Duodenal mucosa (tissue), 2 donors: Measurements from ENCODE around the gene JAML.
A peak's percentile ranks its signal among the peaks of the same experiment; 100 is the strongest.

Experiments
- H3K27ac ChIP-seq: one replicate; pipeline ENCODE4 v1.7.0; 2013; ENCODE audit warnings: low read depth, low read length
- H3K27me3 ChIP-seq, 2 donors: one replicate each; pipeline ENCODE4 v1.7.0; 2013; ENCODE audit warnings: low read length in 2 of 2, control low read depth in 1 of 2; ENCODE audit not compliant: insufficient read depth in 2 of 2, control insufficient read depth in 1 of 2
- H3K36me3 ChIP-seq, 2 donors: one replicate each; pipeline ENCODE4 v1.7.0; 2013; ENCODE audit warnings: low read length in 2 of 2, control low read depth in 1 of 2; ENCODE audit not compliant: insufficient read depth in 2 of 2, control insufficient read depth in 1 of 2
- H3K4me1 ChIP-seq, 2 donors: one replicate each; pipeline ENCODE4 v1.7.0; 2013; ENCODE audit warnings: low read length in 2 of 2, control low read depth in 1 of 2; ENCODE audit not compliant: insufficient read depth in 2 of 2, control insufficient read depth in 1 of 2
- H3K4me3 ChIP-seq, 2 donors: one replicate each; pipeline ENCODE4 v1.7.0; 2013; ENCODE audit warnings: low read length in 2 of 2, low read depth in 1 of 2
- H3K9ac ChIP-seq, 2 donors: one replicate each; pipeline ENCODE4 v1.7.0; 2013; ENCODE audit warnings: low read length in 2 of 2, low read depth in 1 of 2
- H3K9me3 ChIP-seq, 2 donors: one replicate each; pipeline ENCODE4 v1.7.0; 2013; ENCODE audit warnings: low read length in 2 of 2, control low read depth in 1 of 2; ENCODE audit not compliant: control insufficient read depth in 1 of 2

The JAML gene

GRCh38 chr11:118219244-118219643 is 5.6 kb downstream of the JAML start:
- H3K9ac ChIP-seq = no peak overlapping the region

GRCh38 chr11:118217575-118217974 is 7.2 kb downstream of the JAML start:
- H3K4me3 ChIP-seq = no peak overlapping the region
- H3K27me3 ChIP-seq = no peaks in the 10 kb centered on the region
- H3K27ac ChIP-seq = no peak overlapping the region
- H3K9me3 ChIP-seq = no peaks in the 10 kb centered on the region
- no peak overlapping the region for H3K9ac ChIP-seq
- no peaks in the 10 kb centered on the region for H3K36me3 ChIP-seq
- peaks cover 23 to 25% of the 10 kb centered on the region in 2 donors for H3K4me1 ChIP-seq

More at GRCh38 chr11:118219244-118219643, 5.6 kb downstream of the JAML start:
- H3K4me1 ChIP-seq = peaks cover 9% of the 10 kb centered on the region in 2 donors
- H3K9me3 ChIP-seq = no peaks in the 10 kb centered on the region
- H3K27ac ChIP-seq = no peak overlapping the region
- H3K36me3 ChIP-seq = no peaks in the 10 kb centered on the region
- peak overlapping the region in 1 of 2 donors; percentile 1 for H3K4me3 ChIP-seq
- H3K27me3 ChIP-seq = no peaks in the 10 kb centered on the region

- no peaks in the 10 kb centered on the region for H3K36me3 ChIP-seq
- H3K9ac ChIP-seq = no peak overlapping the region
- H3K4me1 ChIP-seq = peaks cover 30 to 32% of the 10 kb centered on the region in 2 donors
- no peaks in the 10 kb centered on the region for H3K9me3 ChIP-seq
- H3K27me3 ChIP-seq = no peaks in the 10 kb centered on the region
- H3K27ac ChIP-seq = no peak overlapping the region
- H3K4me3 ChIP-seq = peak overlapping the region; percentile 7 to 18
Observed at GRCh38 chr11:118216621-118217481, 8.0 kb downstream of the JAML start.

- H3K4me1 ChIP-seq = peaks cover 33 to 36% of the 10 kb centered on the region in 2 donors
- no peak overlapping the region for H3K4me3 ChIP-seq
- no peak overlapping the region for H3K9ac ChIP-seq
- H3K36me3 ChIP-seq = no peaks in the 10 kb centered on the region
- no peaks in the 10 kb centered on the region for H3K27me3 ChIP-seq
- no peaks in the 10 kb centered on the region for H3K9me3 ChIP-seq
- no peak overlapping the region for H3K27ac ChIP-seq
Observed at GRCh38 chr11:118215765-118216164, 9.0 kb downstream of the JAML start.

GRCh38 chr11:118215262-118215661 is 9.5 kb downstream of the JAML start:
- Histone ChIP-seq H3K9ac (no peak overlapping the region), H3K4me3 (no peak overlapping the region), H3K27ac (no peak overlapping the region), H3K9me3 (no peaks in the 10 kb centered on the region), H3K27me3 (no peaks in the 10 kb centered on the region), H3K4me1 (peaks cover 33 to 36% of the 10 kb centered on the region in 2 donors), H3K36me3 (no peaks in the 10 kb centered on the region)

GRCh38 chr11:118214210-118214914 is 10.4 kb downstream of the JAML start:
- no peak overlapping the region for H3K9ac ChIP-seq

GRCh38 chr11:118213781-118214180 is 11.0 kb downstream of the JAML start:
- H3K27me3 ChIP-seq = no peaks in the 10 kb centered on the region
- H3K9me3 ChIP-seq = no peaks in the 10 kb centered on the region
- peaks cover 33 to 36% of the 10 kb centered on the region in 2 donors for H3K4me1 ChIP-seq
- no peaks in the 10 kb centered on the region for H3K36me3 ChIP-seq
- H3K27ac ChIP-seq = no peak overlapping the region
- H3K9ac ChIP-seq = no peak overlapping the region
- peak overlapping the region in 1 of 2 donors; percentile 36 for H3K4me3 ChIP-seq

More at GRCh38 chr11:118214210-118214914, 10.4 kb downstream of the JAML start:
- Histone ChIP-seq H3K4me3 (peak overlapping the region; percentile 20 to 37), H3K4me1 (peaks cover 33 to 36% of the 10 kb centered on the region in 2 donors), H3K9me3 (no peaks in the 10 kb centered on the region), H3K36me3 (no peaks in the 10 kb centered on the region), H3K27ac (peak overlapping the region; percentile 34), H3K27me3 (no peaks in the 10 kb centered on the region)

GRCh38 chr11:118213201-118213600 is 11.6 kb downstream of the JAML start:
- Histone ChIP-seq H3K9ac (peak overlapping the region in 1 of 2 donors; percentile 13), H3K9me3 (no peaks in the 10 kb centered on the region), H3K27me3 (no peaks in the 10 kb centered on the region), H3K27ac (no peak overlapping the region), H3K4me3 (peak overlapping the region in 1 of 2 donors; percentile 36), H3K4me1 (peaks cover 33 to 38% of the 10 kb centered on the region in 2 donors), H3K36me3 (no peaks in the 10 kb centered on the region)

- Histone ChIP-seq H3K4me3 (peak overlapping the region in 1 of 2 donors; percentile 36), H3K9me3 (no peaks in the 10 kb centered on the region), H3K27me3 (no peaks in the 10 kb centered on the region), H3K36me3 (no peaks in the 10 kb centered on the region), H3K4me1 (peaks cover 33 to 42% of the 10 kb centered on the region in 2 donors), H3K27ac (no peak overlapping the region), H3K9ac (peak overlapping the region in 1 of 2 donors; percentile 13)
Observed at GRCh38 chr11:118212781-118213191, 12.0 kb downstream of the JAML start.

- Histone ChIP-seq H3K4me1 (peaks cover 33 to 45% of the 10 kb centered on the region in 2 donors), H3K4me3 (no peak overlapping the region), H3K9ac (no peak overlapping the region), H3K27ac (no peak overlapping the region), H3K27me3 (no peaks in the 10 kb centered on the region), H3K9me3 (no peaks in the 10 kb centered on the region), H3K36me3 (no peaks in the 10 kb centered on the region)
Observed at GRCh38 chr11:118212131-118212725, 12.6 kb downstream of the JAML start.
